Mucosa of gallbladder (tissue), 1 donor: ENCODE measurements around the gene JAK3. TPM values are rescaled to one million over a fixed set of nuclear protein-coding genes. Genes with fewer than 3 reads are reported as not detected.

ENCODE experiments used
- DNase-seq: peaks from one replicate; pipeline ENCODE4 v3.0.0-alpha.2; 2020; ENCODE audit warnings: low spot score
- total RNA-seq: library from RNA; stranded (reverse); gene quantifications from one replicate; pipeline ENCODE4 v1.2.1, GENCODE V29; 2021
- donor health status: DM: no; HTN: no; CAD: no.

JAK3 gene
- total RNA-seq, 1 donor from 2014 or later = 13.4 TPM

GRCh38 chr19:17865364-17866311 lies 17.9 kb upstream of the JAK3 start:
- DNase-seq = no peak

- DNase-seq = no peak
Measured at GRCh38 chr19:17863520-17864182, 15.9 kb upstream of the JAK3 start.

- DNase-seq = no peak
Measured at GRCh38 chr19:17862711-17863519, 15.1 kb upstream of the JAK3 start.

GRCh38 chr19:17861542-17862402 lies 14.0 kb upstream of the JAK3 start:
- DNase-seq = no peak

- no peak for DNase-seq
Measured at GRCh38 chr19:17860993-17861360, 13.2 kb upstream of the JAK3 start.

- DNase-seq = no peak
Measured at GRCh38 chr19:17860331-17860992, 12.7 kb upstream of the JAK3 start.

- peak; percentile 99 for DNase-seq
Measured at GRCh38 chr19:17859533-17860330, 11.9 kb upstream of the JAK3 start, which contains the start of gene RPL18A. Gene RPL18A (plus strand): TSS chr19:17859910. CDS start chr19:17859957, 47 bp downstream.

- peak; percentile 89 for DNase-seq
Measured at GRCh38 chr19:17855280-17856152, 7.7 kb upstream of the JAK3 start.

GRCh38 chr19:17854061-17854460 lies 6.3 kb upstream of the JAK3 start:
- no peak for DNase-seq

- DNase-seq = peak; percentile 58
Measured at GRCh38 chr19:17848595-17849292, 962 bp upstream of the JAK3 start.

- DNase-seq = no peak
Measured at GRCh38 chr19:17846146-17846545, 1.6 kb downstream of the JAK3 start.

- no peak for DNase-seq
Measured at GRCh38 chr19:17843908-17844490, 3.8 kb downstream of the JAK3 start.

GRCh38 chr19:17843292-17843827 lies 4.4 kb downstream of the JAK3 start:
- DNase-seq = no peak

GRCh38 chr19:17842663-17843291 lies 5.0 kb downstream of the JAK3 start:
- no peak for DNase-seq

- DNase-seq = peak; percentile 89
Measured at GRCh38 chr19:17841810-17842662, 5.7 kb downstream of the JAK3 start.

- no peak for DNase-seq
Measured at GRCh38 chr19:17841371-17841809, 6.4 kb downstream of the JAK3 start.
